NAMALWA (cell line): Measurements from ENCODE around the gene ATG7.
A peak's percentile ranks its signal among the peaks of the same experiment; 100 is the strongest.

Experiments
- DNase-seq: peaks from one replicate; pipeline ENCODE4 v3.0.0-alpha.2; 2015; ENCODE audit warnings: low spot score

The ATG7 gene, protein sequence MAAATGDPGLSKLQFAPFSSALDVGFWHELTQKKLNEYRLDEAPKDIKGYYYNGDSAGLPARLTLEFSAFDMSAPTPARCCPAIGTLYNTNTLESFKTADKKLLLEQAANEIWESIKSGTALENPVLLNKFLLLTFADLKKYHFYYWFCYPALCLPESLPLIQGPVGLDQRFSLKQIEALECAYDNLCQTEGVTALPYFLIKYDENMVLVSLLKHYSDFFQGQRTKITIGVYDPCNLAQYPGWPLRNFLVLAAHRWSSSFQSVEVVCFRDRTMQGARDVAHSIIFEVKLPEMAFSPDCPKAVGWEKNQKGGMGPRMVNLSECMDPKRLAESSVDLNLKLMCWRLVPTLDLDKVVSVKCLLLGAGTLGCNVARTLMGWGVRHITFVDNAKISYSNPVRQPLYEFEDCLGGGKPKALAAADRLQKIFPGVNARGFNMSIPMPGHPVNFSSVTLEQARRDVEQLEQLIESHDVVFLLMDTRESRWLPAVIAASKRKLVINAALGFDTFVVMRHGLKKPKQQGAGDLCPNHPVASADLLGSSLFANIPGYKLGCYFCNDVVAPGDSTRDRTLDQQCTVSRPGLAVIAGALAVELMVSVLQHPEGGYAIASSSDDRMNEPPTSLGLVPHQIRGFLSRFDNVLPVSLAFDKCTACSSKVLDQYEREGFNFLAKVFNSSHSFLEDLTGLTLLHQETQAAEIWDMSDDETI

DNA sequence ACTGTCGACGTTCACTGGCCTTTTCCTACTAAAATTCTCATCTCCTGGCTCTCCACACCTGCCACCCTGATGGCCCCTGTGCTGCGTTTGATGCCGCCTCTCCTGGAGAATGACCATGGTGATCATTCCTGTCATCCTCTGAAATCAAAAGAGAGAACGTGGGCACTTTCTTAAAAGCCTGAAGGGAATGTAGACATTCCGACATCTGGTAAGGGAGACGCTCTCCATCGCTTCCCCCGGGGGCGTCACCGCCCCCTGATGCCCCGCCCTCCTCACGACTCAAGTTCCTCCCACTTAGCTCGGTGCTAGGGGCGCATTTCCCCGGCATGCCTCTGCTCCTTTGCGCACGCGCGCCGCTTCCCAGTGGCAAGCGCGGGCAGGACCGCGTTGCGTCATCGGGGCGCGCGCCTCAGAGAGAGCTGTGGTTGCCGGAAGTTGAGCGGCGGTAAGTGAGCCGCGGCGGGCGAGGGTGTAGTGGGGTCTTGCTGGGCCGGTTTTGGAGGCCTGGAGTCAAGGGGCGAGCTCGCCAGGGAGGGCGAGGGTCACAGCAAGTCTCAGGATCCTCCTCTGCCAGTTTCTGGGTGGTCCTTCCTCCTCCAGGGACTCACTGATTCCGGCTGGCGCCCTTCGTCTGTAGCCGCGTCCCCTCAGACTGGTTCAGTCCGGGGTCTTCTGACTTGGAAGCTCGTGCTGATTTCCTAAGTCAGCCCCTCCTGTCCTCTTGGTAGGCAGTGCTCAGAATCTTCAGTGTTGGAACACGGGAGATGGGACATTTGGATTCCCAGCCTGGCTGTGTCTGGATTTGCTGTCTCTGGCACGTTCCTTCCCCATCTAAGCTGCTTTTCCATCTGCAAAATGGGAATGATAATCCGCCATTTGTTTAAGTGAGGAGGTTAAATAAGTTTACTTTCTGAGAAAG, at the start of gene ATG7:
ATG7 (plus strand) TSS at position 412 of the 919 bp plus-strand sequence. CDS start 26,299 bp downstream, outside the sequence.
- DNase-seq, result peak; percentile 98

DNA sequence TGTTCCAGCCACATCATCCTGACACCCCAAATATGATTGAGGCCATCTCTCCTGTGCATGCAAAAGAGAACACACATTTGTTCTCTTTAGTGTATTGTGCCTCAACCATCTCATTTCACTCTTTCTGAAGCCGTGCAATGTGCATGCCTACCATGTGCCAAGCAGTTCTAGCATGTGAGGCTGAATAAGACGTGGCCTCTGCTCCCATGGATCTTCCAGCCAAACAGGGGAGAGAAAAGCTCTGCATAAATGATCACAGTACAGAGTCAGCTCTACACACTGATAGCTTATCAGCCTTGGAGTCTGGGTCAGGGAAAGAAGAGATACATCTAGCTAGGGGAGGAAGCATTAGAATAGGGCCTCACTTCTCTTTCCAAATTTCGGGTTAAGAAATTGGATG, 48.2 kb upstream of the ATG7 start:
- DNase-seq, result no peak

DNA sequence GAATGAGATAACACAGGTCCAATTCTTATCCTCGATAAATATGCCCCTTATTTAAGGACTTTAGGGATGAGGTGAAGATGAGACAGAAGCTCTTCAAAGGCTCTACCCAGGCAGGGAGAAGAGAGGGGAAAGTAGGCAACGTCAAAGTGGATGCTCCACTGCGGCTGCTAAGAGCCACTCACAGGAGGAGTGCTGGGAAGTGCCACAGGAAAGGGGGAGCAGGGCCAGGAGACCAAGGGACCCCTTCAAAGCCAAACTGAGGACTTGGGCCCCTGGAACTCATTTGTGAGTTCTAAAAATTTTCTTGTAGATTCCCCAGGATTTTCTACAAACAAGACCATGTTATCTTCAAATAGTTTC, 47.3 kb upstream of the ATG7 start:
- DNase-seq, result no peak

DNA sequence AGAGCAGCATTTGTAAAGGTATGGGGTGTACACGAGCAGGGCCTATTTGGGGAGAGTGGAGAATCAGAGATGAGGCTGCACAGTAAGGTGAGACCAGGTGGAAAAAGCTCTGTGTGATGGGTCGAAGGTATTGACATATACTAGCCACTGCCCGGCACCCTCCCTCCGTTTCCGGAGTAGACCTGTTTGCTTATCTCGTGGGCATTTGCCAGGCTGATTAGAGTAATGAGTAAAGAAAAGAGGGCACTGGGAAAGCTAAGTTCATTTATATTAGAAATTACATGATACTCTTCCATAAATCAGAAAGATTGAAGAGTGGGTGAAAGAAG, 46.2 kb upstream of the ATG7 start:
- DNase-seq, result no peak

DNA sequence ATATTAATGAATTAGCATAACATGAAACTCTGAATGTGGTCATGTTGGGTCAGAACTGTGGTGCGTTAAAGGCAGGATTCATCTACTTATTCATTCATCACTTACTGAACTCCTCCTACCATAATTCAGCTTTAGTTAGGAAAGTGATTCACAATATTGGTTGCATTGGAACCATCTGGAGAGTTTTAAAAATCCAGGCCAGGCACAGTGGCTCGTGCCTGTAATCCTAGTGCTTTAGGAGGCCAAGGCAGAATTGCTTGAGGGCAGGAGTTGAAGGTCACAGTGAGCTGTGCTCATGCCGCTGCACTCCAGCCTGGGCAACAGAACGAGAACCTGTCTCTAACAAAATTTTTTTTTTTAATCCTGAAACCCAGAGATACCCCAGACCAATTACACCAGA, 44.2 kb upstream of the ATG7 start:
- no peak for DNase-seq

DNA sequence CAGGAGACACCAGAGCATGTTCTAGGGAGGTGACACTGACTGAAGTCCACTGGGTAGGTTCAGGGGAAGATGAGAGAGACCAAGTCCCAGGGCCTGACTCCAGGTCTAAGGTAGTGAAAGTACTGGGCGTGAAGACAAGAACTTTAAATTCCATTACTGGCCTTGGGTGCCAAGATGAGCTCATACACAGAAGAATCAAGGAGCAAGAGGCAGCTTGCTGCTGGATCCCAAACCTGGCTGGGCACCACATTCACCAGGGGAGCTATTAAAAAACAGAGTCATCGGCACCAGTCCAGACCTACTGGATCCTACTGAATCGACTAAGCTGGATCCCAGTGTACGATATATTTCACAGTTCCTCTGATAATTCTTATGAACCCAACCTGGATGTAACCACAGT, 42.1 kb upstream of the ATG7 start:
- DNase-seq, result no peak

DNA sequence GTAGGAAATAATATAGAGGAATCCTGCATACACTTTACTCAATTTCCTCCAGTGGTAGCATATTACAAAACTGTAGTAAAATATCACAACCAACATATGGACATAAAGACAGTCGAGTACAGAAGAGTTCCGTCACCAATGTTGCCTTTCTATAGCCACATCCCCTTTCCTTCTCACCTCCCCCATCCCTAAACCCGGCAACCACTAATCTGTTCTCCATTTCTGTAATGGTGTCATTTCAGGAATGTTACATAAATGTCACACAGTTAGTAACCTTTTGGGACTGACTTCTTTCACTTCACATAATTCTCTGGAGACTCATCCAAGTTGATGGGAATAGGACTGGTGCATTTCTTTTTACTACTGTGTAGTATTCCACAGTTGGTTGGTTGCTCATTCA, 41.4 kb upstream of the ATG7 start:
- no peak for DNase-seq

DNA sequence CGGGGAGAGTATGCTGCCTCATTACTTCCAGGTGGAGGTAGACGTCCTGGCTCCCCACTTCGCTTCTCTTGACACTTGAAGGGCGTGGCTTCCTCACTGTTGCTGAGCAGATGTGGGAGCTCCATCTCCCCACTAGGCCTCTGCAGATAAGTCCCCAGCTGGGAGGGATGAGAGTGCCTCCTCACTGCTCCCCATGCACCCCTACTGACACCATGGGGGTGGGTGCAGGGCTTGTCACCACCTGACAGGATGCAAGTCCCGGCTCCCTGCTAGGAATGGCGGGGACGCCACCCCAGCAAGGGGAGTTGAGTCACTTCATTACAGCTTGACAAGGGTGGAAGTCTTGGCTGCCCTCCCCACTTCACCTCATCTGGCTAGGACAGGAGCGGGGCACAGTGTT, 36.8 kb upstream of the ATG7 start:
- no peak for DNase-seq

DNA sequence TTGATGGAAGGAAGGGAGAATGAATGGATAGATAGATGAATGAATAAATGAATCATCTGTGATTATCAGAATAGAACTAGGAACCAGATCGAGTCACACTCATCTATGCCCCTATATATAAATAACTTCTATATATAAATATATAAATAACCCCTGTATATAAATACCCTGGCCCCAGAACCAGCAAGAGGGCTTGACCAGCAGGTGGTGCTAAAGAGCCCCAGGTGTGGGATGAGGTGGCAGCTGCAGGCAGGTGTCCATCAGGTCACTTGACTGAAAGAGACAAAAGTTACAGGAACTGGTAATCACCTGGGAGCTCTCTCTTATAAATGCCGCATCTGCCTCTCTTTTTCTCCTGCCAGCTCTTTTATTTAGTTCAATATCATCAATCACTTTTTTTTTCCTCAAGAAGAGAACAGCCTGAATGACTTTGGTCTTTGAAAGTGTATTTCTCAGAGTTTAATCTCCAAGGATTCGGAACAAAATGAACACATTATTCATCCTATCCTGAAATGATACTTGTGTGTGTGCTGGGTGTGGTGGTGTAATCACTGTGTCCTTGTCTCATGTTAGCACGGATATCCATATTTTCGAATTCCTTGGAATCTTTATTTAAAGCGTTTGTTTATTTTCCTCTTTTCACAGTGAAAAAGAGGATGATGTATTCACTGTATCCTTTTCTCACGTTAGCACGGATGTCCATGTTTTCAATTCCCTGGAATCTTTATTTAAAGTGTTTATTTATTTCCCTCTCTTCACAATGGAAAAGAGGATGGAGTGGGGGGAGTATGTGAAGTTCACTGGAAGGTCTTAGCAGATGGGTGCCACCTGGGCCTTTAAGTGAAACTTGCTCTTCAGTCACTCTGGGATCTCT, 35.4 kb upstream of the ATG7 start:
- peak; percentile 74 for DNase-seq

DNA sequence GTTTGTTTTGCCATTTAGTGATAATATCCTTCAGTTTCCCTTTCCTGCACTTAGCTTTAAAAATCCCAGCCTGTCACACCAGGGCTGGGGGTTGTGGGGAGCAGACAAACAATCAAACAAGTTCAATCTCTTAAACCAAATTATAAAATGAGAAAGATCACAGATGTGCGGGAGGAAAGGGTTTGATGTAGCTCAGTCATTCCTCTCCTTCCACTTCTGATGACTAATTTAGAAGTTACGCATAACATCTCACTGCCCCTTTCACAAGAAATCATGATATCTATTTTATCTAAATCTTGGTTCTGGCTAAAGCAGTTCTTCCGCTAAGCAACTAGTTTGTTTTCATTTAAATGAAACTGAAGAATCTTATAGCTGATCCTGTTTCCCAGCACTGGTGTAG, 34.1 kb upstream of the ATG7 start:
- no peak for DNase-seq

DNA sequence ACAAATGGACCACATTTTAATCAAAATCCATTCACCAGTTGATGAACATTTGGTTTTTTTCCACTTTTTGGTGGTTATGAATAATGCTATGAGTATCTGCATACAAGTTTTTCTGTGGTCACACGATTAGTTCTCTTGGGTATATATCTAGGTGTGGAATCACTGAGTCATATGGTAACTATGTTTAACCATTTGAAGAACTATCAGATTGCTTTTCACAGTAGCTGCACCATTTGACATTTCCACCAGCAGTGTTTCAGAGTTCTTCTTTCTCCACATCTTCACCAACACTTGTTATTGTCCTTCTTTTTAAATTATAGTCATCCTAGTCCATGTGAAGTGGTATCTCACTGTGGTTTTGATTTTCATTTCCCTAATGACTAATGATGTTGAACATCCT, 33.3 kb upstream of the ATG7 start:
- no peak for DNase-seq

DNA sequence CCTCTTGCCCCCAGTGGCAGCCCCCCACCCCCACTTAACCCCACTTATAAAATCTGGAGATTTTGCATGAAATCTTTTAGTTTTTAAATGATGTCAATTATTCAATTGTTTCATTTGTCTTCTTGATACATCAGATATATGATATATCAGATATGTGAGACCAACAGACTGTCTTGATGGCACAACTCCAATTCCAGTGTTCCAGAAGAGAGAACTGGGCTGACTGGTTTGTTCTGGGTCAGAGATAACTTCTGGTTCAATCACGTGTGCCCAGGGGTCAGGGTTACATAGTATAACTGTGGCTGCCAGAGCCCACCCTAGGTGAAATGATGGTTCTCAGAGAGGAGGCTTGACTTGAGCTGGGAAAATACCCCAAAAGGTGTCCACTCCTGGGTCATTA, 32.4 kb upstream of the ATG7 start:
- DNase-seq, result no peak

DNA sequence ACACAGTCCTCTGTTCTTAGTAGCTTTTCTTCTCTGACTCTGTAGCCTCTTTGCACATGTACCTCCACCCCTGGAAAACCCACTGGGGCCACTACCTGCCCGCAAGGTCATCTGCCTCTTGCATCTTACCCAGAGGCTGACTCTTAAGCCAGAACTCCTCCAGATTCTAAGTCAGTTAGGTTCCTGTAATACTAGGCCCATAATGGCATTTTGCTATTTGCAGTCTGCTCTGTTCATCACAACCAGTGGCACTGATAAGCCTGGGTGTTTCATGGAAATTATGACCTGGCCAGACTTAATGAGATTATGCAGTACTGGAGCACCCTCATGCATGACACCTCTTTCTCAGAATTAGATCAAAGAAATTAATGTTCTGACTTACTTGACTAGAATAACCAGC, 31.7 kb upstream of the ATG7 start:
- DNase-seq, result no peak

DNA sequence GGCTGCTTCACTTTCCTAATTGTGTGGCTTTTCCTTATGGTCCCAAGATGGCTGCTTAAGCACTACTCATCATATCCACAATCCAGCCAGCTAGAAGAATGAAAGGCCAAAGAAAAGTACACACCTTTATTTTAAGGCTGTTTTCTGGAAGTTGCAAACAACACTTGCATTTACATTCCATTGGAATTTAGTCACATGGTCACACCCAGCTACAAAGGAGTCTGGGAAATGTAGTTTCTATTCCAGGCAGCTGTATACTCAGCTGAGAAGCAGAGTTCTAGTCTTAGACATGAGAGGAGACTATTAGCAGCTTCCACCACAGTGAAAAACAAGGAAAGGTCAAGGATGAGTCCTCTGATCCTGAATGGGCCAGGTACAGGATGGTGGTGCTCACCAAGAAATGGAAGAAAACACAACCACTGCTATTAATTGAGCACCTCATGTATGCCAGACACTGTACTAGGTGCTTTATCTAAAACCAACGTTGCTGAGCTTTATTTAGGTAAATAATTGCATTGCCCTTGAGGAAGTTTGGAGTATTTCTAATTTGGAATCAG, 28.0 kb upstream of the ATG7 start:
- DNase-seq, result no peak

DNA sequence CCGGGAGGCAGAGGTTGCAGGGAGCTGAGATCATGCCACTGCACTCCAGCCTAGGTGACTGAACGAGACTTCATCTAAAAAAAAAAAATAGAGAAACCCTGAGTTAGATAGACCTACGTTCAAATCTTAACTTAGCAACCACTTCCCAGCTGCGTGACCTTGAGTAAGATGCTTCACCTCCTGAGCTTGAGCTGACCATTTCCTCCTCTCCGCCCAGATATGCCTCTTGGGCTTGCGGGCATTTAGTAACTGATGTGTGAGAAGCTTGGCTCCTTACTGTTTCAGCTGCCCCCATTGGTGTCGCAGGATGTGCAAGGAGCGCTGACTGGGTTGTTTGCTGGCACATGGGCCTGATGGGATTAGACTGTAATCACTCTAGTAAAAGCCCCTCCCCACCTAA, 26.9 kb upstream of the ATG7 start:
- DNase-seq, result no peak

DNA sequence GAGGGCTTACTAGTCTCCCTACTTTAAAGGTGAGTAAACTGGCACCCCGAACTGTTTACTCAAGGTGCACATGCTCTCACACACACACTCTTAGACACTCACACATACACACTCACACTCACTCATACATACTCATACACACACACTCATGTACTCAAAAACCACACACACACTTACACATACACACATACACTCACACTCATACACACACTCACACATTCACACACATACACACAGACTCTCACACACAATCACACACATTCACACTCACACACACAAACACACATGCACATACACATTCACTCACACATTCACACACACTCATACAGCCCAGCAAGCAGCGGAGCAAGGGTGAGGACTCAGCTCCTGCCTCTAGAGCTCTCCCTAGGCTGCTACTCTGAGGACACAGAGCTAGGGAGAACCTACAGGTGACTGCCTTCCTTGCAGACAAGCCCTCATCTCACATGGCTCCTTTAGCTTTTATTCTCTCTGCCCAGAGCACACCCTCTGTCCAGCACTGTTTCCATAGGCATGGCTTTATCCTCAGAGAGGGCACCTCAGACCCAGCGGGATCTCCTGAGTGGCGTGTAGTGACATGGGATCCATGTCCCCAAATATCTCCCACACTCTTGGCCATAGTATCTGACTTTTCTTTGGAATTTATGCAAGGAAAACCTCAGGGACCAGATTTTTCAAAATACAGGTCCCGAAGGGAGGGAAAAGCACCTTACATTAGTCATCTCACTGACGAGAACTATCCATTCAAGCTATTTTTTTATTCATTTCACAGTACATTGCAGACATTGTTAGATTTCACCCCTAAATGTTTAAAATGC, 26.2 kb upstream of the ATG7 start:
- DNase-seq, result no peak

DNA sequence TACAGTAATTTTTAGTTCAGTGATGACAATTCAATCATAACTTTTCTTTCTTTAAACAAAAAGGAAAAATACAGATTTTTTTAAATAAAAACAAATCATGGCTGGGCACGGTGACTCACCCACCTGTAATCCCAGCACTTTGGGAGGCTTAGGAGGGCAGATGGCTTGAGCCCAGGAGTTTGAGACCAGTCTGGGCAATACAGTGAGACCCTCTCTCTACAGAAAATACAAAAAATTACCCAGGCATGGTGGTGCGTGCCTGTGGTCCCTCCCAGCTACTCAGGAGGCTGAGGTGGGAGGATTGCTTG, 25.6 kb upstream of the ATG7 start:
- DNase-seq, result no peak

DNA sequence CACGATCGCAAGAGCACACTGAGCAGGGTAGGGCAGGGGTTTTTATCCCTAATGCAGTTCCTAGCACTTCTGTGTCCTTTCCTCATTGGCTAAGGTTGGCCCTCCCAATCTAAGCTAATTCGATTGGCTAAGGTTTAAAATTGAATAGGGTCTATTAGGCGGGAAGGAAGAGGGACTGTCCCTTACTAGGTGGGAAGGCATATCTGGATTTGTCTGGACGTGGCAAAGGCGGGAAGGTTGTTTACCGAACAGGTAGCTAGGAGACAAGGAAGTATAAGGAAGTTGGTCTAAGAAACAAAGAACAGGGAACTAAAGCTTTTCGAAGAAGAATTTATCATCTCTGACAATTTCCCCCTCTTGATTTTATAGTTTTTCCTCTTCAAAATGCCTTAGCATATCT, 24.8 kb upstream of the ATG7 start:
- DNase-seq, result no peak

DNA sequence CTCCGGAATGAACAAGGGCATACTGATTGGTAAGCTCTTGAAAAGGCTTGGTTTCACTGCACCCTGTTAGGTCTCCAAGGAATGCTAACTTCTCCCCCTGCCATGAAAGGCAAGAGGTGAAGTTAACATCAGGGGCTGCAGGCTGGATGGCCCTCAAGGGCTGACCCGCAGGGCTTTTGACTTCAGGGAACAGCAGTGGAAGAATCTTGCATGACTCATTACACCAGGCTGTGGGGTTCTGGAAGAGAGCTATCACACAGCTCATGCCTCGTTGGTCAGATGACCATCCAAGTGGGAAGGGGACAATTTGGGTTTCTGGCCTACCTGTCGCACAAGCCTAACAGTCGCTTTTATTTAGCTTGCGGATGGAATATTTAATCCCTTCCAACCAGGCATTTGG, 23.6 kb upstream of the ATG7 start:
- DNase-seq, result no peak

DNA sequence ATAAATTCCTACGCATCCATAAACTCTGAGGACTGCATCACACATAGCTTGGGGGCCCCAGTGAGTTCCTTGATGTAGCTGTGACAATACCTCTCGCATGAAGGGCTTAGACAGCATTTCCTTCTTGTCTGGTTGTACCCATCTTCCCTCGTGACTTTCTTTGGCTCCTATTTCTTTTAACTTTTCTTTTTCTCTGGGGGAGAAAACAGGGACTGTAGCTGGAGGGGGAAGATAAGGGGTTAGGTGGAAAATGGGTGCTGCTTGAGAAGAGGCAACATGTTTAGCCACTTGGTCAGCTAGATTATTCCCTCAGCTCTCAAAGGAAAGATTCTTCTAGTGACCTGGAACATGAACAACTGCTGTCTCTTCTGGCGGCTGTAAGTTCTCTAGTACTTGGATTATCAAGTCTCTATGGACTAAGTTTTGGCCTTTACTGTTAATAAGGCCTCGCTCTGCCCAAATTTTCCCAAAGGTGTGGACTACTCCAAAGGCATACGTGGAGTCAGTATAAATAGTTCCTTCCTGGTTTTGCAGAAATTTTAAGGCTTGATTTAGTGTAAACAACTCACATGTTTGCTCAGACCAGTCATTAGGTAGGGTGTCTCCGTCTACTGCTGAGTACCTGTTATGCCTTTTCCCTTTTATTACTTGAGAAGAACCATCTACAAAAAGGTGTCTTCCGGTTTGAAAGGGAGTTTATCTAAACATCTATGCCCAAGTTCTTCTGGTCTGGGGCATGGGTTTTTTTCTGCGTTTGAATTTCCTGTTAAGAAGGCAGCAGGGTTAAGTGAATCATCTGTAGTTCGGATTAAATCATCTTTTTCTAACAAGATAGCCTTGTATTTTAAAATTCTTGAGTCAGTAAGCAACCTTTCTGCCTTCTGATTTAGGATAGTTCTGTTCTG, 21.0 kb upstream of the ATG7 start:
- no peak for DNase-seq
